VCaP (cell line): ENCODE results near the gene GOLIM4.

Experiments
- H3K27ac ChIP-seq: fragments of 450-650 bp; 2 replicates; pipeline ENCODE4 v1.5.1; 2017
- CTCF ChIP-seq: fragments of 450-650 bp; conservative IDR thresholded peaks from 2 replicates; pipeline ENCODE4 v1.5.1; 2017; ENCODE audit warnings: mild to moderate bottlenecking, moderate library complexity

GOLIM4 gene

GRCh38 chr3:168070919-168071318, 24.8 kb downstream of the GOLIM4 start:
- TF ChIP-seq CTCF = no peak
- no peak overlapping the region for H3K27ac ChIP-seq

GRCh38 chr3:168068346-168068745, 27.4 kb downstream of the GOLIM4 start:
- no peak for TF ChIP-seq CTCF
- no peak overlapping the region for H3K27ac ChIP-seq

- no peak overlapping the region for H3K27ac ChIP-seq
- no peak for TF ChIP-seq CTCF
These were observed 28.8 kb downstream of the GOLIM4 start for GRCh38 chr3:168066882-168067281.

- TF ChIP-seq CTCF = no peak
- no peak overlapping the region for H3K27ac ChIP-seq
These were observed 30.2 kb downstream of the GOLIM4 start for GRCh38 chr3:168065569-168065968.

GRCh38 chr3:168063122-168063521, 32.6 kb downstream of the GOLIM4 start:
- H3K27ac ChIP-seq = no peak overlapping the region
- TF ChIP-seq CTCF = no peak

GRCh38 chr3:168062679-168063078, 33.0 kb downstream of the GOLIM4 start:
- no peak overlapping the region for H3K27ac ChIP-seq
- no peak for TF ChIP-seq CTCF

- H3K27ac ChIP-seq = no peak overlapping the region
- peak; percentile 48 for TF ChIP-seq CTCF
These were observed 34.3 kb downstream of the GOLIM4 start for GRCh38 chr3:168061332-168061996.
